C4-2B (cell line): ENCODE data around the gene ADCY1.

Experiments
- H3K27ac ChIP-seq: fragments of 450-650 bp; 2 replicates; pipeline ENCODE4 v1.5.1; 2017
- ZFX ChIP-seq: fragments of 450-650 bp; IDR thresholded peaks from 2 replicates; pipeline ENCODE4 v1.6.1; 2017
- TF ChIP-seq, protein P1 (sequence below): fragments of 450-650 bp; conservative IDR thresholded peaks from 2 replicates; pipeline ENCODE4 v1.5.1; 2017; ENCODE audit warnings: mild to moderate bottlenecking

The ADCY1 gene

DNA sequence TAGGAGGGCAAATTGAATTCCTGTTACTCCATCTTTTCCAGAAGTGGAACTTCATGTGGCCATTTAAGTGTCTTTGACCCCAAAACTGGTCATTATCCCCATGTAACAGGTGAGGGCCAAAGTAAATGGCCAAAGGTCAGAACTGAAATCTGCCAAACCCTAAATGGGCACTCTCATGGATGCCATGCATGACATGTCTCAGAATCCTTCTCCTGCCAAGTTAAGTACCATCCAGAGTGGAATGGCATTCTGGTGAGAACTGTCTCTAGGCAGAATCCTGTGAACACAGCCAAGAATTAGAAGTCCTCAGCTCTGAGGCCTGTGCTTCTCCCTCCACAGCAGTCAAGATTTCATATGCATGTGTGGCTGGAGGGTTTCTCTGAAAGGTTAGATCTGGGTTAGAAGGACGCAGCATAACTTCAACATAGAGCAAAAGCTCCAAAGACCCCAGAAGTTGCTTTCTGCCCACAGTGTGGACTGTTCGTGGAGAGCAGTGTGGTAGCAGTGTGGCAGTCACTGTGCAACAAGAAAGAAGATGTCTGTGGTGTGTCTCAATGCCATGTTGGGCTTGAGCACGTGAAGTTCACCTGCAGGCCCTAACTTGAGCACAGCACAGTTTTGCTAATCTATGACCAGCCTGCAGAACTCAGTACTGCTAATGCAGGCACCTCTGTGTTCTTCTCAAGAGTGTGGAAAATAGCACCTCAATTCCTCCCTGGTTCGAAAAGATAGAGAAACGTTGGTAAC is 121.3 kb downstream of the ADCY1 start:
- TF ChIP-seq, protein P1, sequence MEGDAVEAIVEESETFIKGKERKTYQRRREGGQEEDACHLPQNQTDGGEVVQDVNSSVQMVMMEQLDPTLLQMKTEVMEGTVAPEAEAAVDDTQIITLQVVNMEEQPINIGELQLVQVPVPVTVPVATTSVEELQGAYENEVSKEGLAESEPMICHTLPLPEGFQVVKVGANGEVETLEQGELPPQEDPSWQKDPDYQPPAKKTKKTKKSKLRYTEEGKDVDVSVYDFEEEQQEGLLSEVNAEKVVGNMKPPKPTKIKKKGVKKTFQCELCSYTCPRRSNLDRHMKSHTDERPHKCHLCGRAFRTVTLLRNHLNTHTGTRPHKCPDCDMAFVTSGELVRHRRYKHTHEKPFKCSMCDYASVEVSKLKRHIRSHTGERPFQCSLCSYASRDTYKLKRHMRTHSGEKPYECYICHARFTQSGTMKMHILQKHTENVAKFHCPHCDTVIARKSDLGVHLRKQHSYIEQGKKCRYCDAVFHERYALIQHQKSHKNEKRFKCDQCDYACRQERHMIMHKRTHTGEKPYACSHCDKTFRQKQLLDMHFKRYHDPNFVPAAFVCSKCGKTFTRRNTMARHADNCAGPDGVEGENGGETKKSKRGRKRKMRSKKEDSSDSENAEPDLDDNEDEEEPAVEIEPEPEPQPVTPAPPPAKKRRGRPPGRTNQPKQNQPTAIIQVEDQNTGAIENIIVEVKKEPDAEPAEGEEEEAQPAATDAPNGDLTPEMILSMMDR: no peak
- TF ChIP-seq ZFX: no peak
- no peak overlapping the region for H3K27ac ChIP-seq

DNA sequence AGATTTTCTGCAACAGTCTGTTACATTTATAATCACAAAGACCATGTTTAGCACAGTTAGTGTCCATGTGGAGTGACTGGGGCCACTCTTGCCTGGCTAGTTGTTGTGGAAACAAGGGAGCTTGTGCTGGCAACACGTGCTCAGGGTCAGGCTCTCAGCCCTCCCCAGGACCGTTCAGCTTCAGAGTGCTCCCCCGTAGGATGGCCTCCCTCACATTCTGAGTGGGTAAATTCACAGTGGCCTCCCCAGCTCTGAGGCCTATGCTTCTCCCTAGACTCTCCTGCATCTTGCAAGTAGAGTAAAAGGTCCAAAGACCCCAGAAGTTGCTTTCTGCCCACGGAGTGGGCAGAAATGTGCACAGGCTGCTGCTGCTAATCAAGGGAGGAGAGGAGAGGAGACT is 122.3 kb downstream of the ADCY1 start:
- TF ChIP-seq, protein P1: no peak
- no peak for TF ChIP-seq ZFX
- no peak overlapping the region for H3K27ac ChIP-seq

DNA sequence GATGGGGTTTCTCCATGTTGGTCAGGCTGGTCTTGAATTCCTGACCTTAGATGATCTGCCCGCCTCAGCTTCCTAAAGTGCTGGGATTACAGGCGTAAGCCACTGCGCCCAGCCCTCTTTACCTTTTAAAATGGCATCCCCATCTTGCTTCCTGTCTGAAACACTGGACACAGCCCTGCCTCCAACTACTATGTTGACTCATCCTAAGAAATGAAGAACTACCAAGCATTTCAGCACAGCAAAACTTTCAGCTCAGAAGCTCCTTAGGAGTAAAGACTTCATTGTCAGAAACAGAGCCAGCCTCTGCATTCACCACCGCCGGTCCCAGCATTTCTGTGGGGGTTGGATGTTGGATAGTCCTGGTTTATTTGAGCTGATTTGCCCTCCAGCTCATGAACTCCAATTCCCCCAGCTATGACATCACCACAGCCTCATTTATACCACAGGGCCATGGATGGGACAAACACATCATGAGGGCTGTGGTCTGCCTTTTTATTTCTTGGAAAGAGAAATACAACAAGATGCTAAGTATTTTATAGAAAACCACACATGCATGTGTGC is 123.5 kb downstream of the ADCY1 start:
- no peak overlapping the region for H3K27ac ChIP-seq
- TF ChIP-seq ZFX: no peak
- TF ChIP-seq, protein P1: no peak

DNA sequence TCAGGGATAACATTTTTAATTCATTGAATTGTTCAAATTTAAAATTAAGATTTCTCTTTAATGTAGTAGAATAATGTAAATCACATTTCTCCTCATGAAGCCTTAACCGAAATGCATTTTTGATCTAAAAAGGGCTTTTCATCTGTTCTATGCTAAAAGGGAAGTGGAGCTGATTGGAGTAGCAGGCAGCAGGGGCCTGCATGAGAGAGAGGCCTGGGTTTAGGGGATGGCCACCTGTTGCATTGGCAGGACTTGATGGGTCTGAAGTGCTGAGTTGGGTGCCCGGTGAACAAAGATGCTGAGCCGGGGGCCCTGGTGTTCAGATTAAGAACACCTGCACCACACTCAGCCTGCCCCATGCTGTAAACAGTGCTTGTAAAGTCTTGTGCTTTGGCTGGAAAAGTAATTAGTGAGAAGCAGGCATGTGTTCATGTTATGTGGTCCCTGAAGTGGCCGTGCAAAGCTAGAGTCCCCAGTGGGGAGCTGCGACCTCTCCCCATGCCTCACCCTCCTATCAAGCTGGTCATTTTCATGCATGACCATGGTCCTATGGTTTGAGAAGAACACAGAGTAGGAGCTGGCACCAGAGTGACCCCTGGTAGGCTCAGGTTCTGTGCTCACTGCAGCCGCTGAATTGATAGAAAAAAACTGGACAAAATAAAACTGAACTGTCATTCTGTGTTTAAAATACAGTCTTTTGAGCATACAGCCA is 124.3 kb downstream of the ADCY1 start:
- no peak for TF ChIP-seq ZFX
- TF ChIP-seq, protein P1: no peak
- no peak overlapping the region for H3K27ac ChIP-seq

DNA sequence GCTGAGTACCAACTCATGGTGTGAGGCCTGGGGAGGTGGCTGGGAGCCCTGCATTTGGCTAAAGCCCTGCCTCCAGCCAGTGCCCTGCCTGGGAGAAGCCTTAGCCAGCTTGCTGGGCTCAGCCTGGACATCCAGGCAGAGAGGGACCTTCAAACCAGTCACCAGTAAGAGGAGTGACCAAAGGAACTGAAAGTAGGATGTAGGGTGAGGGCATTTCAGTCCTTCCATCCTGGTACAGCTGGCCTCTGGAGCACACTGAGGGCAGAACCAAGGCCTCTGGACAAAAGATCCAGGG is 124.8 kb downstream of the ADCY1 start:
- TF ChIP-seq, protein P1: no peak
- TF ChIP-seq ZFX: no peak
- H3K27ac ChIP-seq: no peak overlapping the region

DNA sequence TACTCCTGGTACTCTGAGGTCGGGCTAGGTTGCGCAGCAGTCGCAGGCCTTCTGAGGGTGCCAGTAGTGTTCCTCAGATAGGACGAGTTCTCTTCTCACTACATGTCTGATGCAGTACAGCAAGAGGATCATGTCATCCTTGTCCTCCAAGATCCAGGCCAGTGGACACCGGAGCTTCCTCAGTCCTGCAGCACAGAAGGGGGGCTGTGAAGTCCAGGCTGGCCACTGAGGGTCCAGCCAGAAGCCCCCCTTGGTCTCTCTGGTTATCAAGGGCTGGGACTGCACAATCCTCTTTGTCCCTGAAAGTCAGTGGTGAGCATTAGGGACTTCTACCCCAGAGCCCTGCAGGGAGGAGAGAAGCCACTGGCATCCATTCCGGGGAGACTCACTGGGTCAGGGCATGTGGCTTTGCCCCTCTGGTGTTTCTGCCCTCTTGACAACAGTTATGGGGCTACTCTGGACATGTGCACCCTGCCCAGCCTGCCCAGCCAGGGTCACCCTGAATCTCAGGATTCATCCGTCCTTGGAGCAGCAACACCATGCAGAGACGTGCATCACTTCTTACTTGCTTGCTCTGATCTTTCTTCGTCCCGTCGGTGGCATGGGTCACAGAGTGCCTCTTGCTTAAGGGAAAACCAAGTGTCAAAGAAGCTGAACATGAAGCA is 125.7 kb downstream of the ADCY1 start:
- TF ChIP-seq, protein P1: no peak
- TF ChIP-seq ZFX: no peak
- H3K27ac ChIP-seq: no peak overlapping the region

DNA sequence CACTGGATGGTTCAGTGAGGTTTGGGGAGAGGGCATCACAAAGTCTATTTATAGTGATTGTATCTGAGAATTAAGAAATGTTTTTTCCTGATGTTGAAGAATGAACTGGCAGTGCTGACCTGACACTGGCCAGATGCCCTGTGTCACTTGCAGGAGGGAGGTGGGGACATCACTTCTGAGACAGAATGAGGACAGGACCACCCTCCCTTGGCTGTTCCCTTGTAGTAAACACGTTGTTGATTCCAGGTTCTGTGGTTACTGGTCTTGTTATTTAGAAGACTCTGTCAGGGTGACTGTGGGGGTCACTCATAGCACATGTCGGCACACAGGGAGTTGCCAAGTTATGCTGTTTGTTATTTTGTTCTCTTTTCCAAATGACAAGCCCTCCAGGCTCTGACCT is 126.4 kb downstream of the ADCY1 start:
- no peak overlapping the region for H3K27ac ChIP-seq
- TF ChIP-seq, protein P1: no peak
- TF ChIP-seq ZFX: no peak
